T47D (cell line): Measurements from ENCODE around the gene CENPT.
"Not testable (repeated sequence)": the region's sequence is repeated elsewhere in the genome, so short reads cannot be mapped to it uniquely, and the experiment has no call there.

Experiments
- DNase-seq, 2 experiments: peaks; one replicate each; pipeline versions ENCODE4 v3.0.0 to v3.0.0-alpha.2; 2011 to 2012; ENCODE audit warnings: low read depth in 1 of 2, low spot score in 1 of 2
- JUND ChIP-seq: IDR thresholded peaks from 2 replicates; pipeline ENCODE4 v1.6.1; 2012; ENCODE audit warnings: low read depth
- in situ Hi-C: cut with HindIII; loops from 2 replicates; pipeline ENCODE4 v1.10.0; 2016; ENCODE audit warnings: low sequenced_read_pairs, low pct_unique_long_range_greater_than_20kb

The CENPT gene

GRCh38 chr16:67871256-67871655, 23.8 kb upstream of the CENPT start:
- no peak for TF ChIP-seq JUND
- no peak for DNase-seq
- in situ Hi-C loops, result no loop called here

GRCh38 chr16:67869653-67870052, 22.2 kb upstream of the CENPT start:
- DNase-seq, result no peak
- in situ Hi-C loops, result no loop called here
- TF ChIP-seq JUND, result no peak

- no peak for TF ChIP-seq JUND
- in situ Hi-C loops, result no loop called here
- no peak for DNase-seq
Measured at GRCh38 chr16:67868290-67868689, 20.8 kb upstream of the CENPT start.

GRCh38 chr16:67865318-67865717, 17.8 kb upstream of the CENPT start:
- in situ Hi-C loops, result no loop called here
- no peak for TF ChIP-seq JUND
- peak in 1 of 2 experiments; percentile 73 for DNase-seq

- DNase-seq, result no peak
- in situ Hi-C loops, result no loop called here
- no peak for TF ChIP-seq JUND
Measured at GRCh38 chr16:67864594-67864993, 17.1 kb upstream of the CENPT start.

GRCh38 chr16:67864044-67864443, 16.6 kb upstream of the CENPT start:
- in situ Hi-C loops, DNase-seq: not testable (repeated sequence)

- TF ChIP-seq JUND, result no peak
- DNase-seq, result no peak
- in situ Hi-C loops, result no loop called here
Measured at GRCh38 chr16:67862623-67863583, 15.4 kb upstream of the CENPT start.

GRCh38 chr16:67861877-67862276, 14.4 kb upstream of the CENPT start:
- in situ Hi-C loops, result no loop called here

GRCh38 chr16:67860589-67861398, 13.3 kb upstream of the CENPT start:
- TF ChIP-seq JUND, result no peak
- in situ Hi-C loops, result no loop called here

More at GRCh38 chr16:67861877-67862276, 14.4 kb upstream of the CENPT start:
- no peak for DNase-seq
- TF ChIP-seq JUND, result no peak

GRCh38 chr16:67858500-67858899, 11.0 kb upstream of the CENPT start:
- in situ Hi-C loops, result no loop called here
- DNase-seq, result no peak
- no peak for TF ChIP-seq JUND

More at GRCh38 chr16:67860589-67861398, 13.3 kb upstream of the CENPT start:
- no peak for DNase-seq

GRCh38 chr16:67857547-67858233, 10.2 kb upstream of the CENPT start:
- in situ Hi-C loops, result no loop called here
- TF ChIP-seq JUND, result no peak
- DNase-seq, result peak in 1 of 2 experiments; percentile 62

GRCh38 chr16:67856927-67857546, 9.5 kb upstream of the CENPT start:
- no peak for TF ChIP-seq JUND

GRCh38 chr16:67855789-67856188, 8.3 kb upstream of the CENPT start:
- no peak for TF ChIP-seq JUND
- in situ Hi-C loops, result no loop called here
- DNase-seq, result no peak

More at GRCh38 chr16:67856927-67857546, 9.5 kb upstream of the CENPT start:
- no peak for DNase-seq
- in situ Hi-C loops, result no loop called here
